Keratinocyte (primary cell): ENCODE data around the gene USP49. TPM values are rescaled to one million over a fixed set of nuclear protein-coding genes. Genes with fewer than 3 reads are reported as not detected.

ENCODE experiments used
- DNase-seq: peaks from one replicate; pipeline ENCODE4 v3.0.0-alpha.2; 2011; ENCODE audit warnings: low read depth, missing footprints, low spot score
- FAIRE-seq: peaks from 2 replicates; lab custom pipeline; 2011; peaks lifted over from hg19 to GRCh38; lab: Jason Lieb, UNC
- H2AFZ ChIP-seq: 2 replicates; pipeline ENCODE4 v1.6.0; 2012; ENCODE audit warnings: low read length, control low read depth, inconsistent platforms; ENCODE audit not compliant: control insufficient read depth
- H3K27ac ChIP-seq: 2 replicates; pipeline ENCODE4 v1.5.1; 2011; ENCODE audit warnings: low read length; ENCODE audit not compliant: control insufficient read depth, insufficient read depth
- H3K27me3 ChIP-seq: 3 replicates; pipeline ENCODE4 v1.6.0; 2011; ENCODE audit warnings: low read length; ENCODE audit not compliant: control insufficient read depth, insufficient read depth; ENCODE audit errors: extremely low read depth
- H3K36me3 ChIP-seq, 2 experiments: 2 replicates in 1 of 2; 3 replicates in 1 of 2; pipeline ENCODE4 v1.5.1; 2011; ENCODE audit warnings: low read length in 2 of 2, mild to moderate bottlenecking in 1 of 2; ENCODE audit not compliant: control insufficient read depth in 2 of 2, insufficient read depth in 2 of 2; ENCODE audit errors: extremely low read depth in 1 of 2
- H3K4me1 ChIP-seq: 3 replicates; pipeline ENCODE4 v1.5.1; 2011; ENCODE audit warnings: low read length; ENCODE audit not compliant: control insufficient read depth, insufficient read depth; ENCODE audit errors: extremely low read depth
- H3K4me2 ChIP-seq: 3 replicates; pipeline ENCODE4 v1.6.0; 2011; ENCODE audit warnings: low read depth, low read length; ENCODE audit not compliant: control insufficient read depth, insufficient read depth; ENCODE audit errors: extremely low read depth
- H3K4me3 ChIP-seq, 3 experiments: fragments of 200-600 bp in 1 of 3; sonication (generic) in 1 of 3; 2 replicates in 2 of 3; 3 replicates in 1 of 3; pipeline ENCODE4 v1.5.1; 2011 to 2016; ENCODE audit warnings: low read length in 3 of 3, mild to moderate bottlenecking in 3 of 3, control low read depth in 2 of 3, inconsistent platforms in 1 of 3, low read depth in 1 of 3, mixed read lengths in 1 of 3, mixed run types in 1 of 3, moderate library complexity in 1 of 3; ENCODE audit not compliant: control insufficient read depth in 2 of 3, insufficient read depth in 2 of 3; ENCODE audit errors: extremely low read depth in 1 of 3
- H3K79me2 ChIP-seq: 2 replicates; pipeline ENCODE4 v1.6.0; 2012; ENCODE audit warnings: low read length; ENCODE audit not compliant: control insufficient read depth, insufficient read depth
- H3K9ac ChIP-seq: 3 replicates; pipeline ENCODE4 v1.6.0; 2011; ENCODE audit warnings: low read length; ENCODE audit not compliant: control insufficient read depth, insufficient read depth; ENCODE audit errors: extremely low read depth
- H3K9me1 ChIP-seq: 3 replicates; pipeline ENCODE4 v1.6.0; 2011; ENCODE audit warnings: low read length; ENCODE audit not compliant: control insufficient read depth, insufficient read depth; ENCODE audit errors: extremely low read depth
- H3K9me3 ChIP-seq: 2 replicates; pipeline ENCODE4 v1.5.1; 2012; ENCODE audit warnings: low read depth, low read length; ENCODE audit not compliant: control insufficient read depth
- H4K20me1 ChIP-seq: 3 replicates; pipeline ENCODE4 v1.6.0; 2011; ENCODE audit warnings: low read length; ENCODE audit not compliant: control insufficient read depth, insufficient read depth; ENCODE audit errors: extremely low read depth
- EZH2 ChIP-seq: IDR thresholded peaks from one replicate; pipeline ENCODE4 v1.6.1; 2012; ENCODE audit warnings: inconsistent platforms, mild to moderate bottlenecking, low read length, moderate library complexity
- dilution Hi-C: fragments of 300-500 bp; cut with MboI; formaldehyde crosslinking; loops from one replicate; pipeline ENCODE4 v1.7.0; 2020; ENCODE audit warnings: low sequenced_read_pairs; ENCODE audit not compliant: extremely low pct_ligation_motif_present
- polyA plus RNA-seq, 5 experiments: library from polyadenylated mRNA; depleted of rRNA in 3 of 5; stranded (reverse) in 3 of 5; stranded (forward) in 1 of 5; unstranded in 1 of 5; fragments of >200 nt; gene quantifications; 1 replicate in 1 of 5; 2 replicates in 3 of 5; 3 replicates in 1 of 5; pipeline versions ENCODE4 v1.2.1 to v1.2.3, GENCODE V29; 2011 to 2012; ENCODE audit warnings: missing spikeins in 2 of 5, low read depth in 1 of 5, low replicate concordance in 1 of 5
- TF ChIP-seq, protein P1 (sequence below), 3 experiments: IDR thresholded peaks in 1 of 3; conservative IDR thresholded peaks in 1 of 3; optimal IDR thresholded peaks in 1 of 3; 2 replicates in 2 of 3; 3 replicates in 1 of 3; pipeline versions ENCODE3 to v1.5.1; 2011; ENCODE audit warnings: low read length in 3 of 3, mild to moderate bottlenecking in 3 of 3, moderate library complexity in 2 of 3, control low read depth in 1 of 3, inconsistent platforms in 1 of 3; ENCODE audit not compliant: insufficient read depth in 2 of 3; ENCODE audit errors: extremely low read depth in 1 of 3

Gene USP49
- polyA plus RNA-seq, 1 donor (not counting 4 experiments of a cell fraction or from before 2014, with no cell fraction given) = 2.3 TPM

DNA sequence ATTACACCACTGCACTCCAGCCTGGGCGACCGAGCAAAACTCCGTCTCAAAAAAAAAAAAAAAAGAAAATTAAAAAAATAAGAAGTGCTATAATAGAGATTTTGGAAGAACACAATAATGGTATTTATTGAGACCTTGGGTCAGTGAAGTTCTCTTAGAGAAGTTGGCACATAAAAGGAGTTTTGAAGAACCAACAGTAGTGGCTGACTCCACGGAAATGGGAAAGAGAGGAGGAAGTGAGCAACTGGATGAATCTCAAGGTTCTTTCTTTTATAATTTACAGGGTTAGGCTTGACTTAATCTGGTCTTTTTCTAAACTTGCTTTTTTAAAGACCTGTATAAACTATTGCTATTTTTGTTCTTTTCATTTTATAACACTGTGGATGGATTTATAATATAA is 54.8 kb downstream of the USP49 start:
- no peak for DNase-seq
- H3K4me1 ChIP-seq = peaks cover 2% of the 10 kb centered on the region
- no peaks in the 10 kb centered on the region for H4K20me1 ChIP-seq
- dilution Hi-C loops = no loop called here
- H3K4me3 ChIP-seq = no peak overlapping the region
- H2AFZ ChIP-seq = no peak overlapping the region
- H3K27me3 ChIP-seq = no peaks in the 10 kb centered on the region
- TF ChIP-seq, protein P1, sequence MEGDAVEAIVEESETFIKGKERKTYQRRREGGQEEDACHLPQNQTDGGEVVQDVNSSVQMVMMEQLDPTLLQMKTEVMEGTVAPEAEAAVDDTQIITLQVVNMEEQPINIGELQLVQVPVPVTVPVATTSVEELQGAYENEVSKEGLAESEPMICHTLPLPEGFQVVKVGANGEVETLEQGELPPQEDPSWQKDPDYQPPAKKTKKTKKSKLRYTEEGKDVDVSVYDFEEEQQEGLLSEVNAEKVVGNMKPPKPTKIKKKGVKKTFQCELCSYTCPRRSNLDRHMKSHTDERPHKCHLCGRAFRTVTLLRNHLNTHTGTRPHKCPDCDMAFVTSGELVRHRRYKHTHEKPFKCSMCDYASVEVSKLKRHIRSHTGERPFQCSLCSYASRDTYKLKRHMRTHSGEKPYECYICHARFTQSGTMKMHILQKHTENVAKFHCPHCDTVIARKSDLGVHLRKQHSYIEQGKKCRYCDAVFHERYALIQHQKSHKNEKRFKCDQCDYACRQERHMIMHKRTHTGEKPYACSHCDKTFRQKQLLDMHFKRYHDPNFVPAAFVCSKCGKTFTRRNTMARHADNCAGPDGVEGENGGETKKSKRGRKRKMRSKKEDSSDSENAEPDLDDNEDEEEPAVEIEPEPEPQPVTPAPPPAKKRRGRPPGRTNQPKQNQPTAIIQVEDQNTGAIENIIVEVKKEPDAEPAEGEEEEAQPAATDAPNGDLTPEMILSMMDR (optimal IDR thresholded peaks at IDR 0.05 in 1 of 3, IDR thresholded peaks at IDR 0.05 in 1 of 3, conservative IDR thresholded peaks at IDR 0.05 in 1 of 3; ENCODE audit: extremely low read depth in 1 of 3, insufficient read depth in 2 of 3, low read length in 3 of 3) = no peak
- TF ChIP-seq EZH2 = no peak
- no peak for FAIRE-seq
- H3K9me3 ChIP-seq = no peaks in the 10 kb centered on the region
- H3K79me2 ChIP-seq = no peaks in the 10 kb centered on the region
- no peaks in the 10 kb centered on the region for H3K9me1 ChIP-seq
- H3K36me3 ChIP-seq = peaks cover 0 to 1% of the 10 kb centered on the region in 2 experiments
- H3K4me2 ChIP-seq = no peak overlapping the region
- H3K9ac ChIP-seq = no peak overlapping the region
- no peak overlapping the region for H3K27ac ChIP-seq

DNA sequence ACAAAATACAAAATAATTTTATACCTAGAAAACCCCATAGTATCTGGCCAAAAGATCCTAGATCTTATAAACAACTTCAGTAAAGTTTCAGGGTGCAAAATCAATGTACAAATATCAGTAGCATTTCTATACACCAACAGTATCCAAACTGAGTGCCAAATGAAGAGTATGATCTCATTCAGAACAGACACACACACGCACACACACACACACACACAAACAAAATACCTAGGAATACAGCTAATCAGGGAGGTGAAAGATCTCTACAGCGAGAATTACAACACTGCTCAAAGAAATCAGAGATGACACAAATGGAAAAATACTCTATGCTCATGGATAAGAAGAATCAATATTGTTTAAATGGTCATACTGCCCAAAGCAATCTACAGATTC is 58.5 kb downstream of the USP49 start:
- Histone ChIP-seq H3K4me3 (no peak overlapping the region), H4K20me1 (no peaks in the 10 kb centered on the region), H3K79me2 (no peaks in the 10 kb centered on the region), H3K4me1 (no peaks in the 10 kb centered on the region), H2AFZ (no peak overlapping the region), H3K4me2 (no peak overlapping the region), H3K9me3 (no peaks in the 10 kb centered on the region), H3K9ac (no peak overlapping the region), H3K36me3 (peaks cover 0 to 1% of the 10 kb centered on the region in 2 experiments), H3K27ac (no peak overlapping the region), H3K9me1 (no peaks in the 10 kb centered on the region), H3K27me3 (no peaks in the 10 kb centered on the region)
- no peak for TF ChIP-seq EZH2
- TF ChIP-seq, protein P1 (optimal IDR thresholded peaks at IDR 0.05 in 1 of 3, IDR thresholded peaks at IDR 0.05 in 1 of 3, conservative IDR thresholded peaks at IDR 0.05 in 1 of 3; ENCODE audit: extremely low read depth in 1 of 3, insufficient read depth in 2 of 3, low read length in 3 of 3) = no peak
- DNase-seq = no peak
- dilution Hi-C loops = no loop called here
- no peak for FAIRE-seq
